NCI-H2196 (cell line): ENCODE results near the gene TMEM205.

Source experiments
- DNase-seq: peaks from one replicate; lab custom pipeline; 2025; ENCODE audit not compliant: unreplicated experiment; lab: John Stamatoyannopoulos, UW

TMEM205 gene

GRCh38 chr19:11304936-11305335 is 41.1 kb downstream of the TMEM205 start:
- DNase-seq: no peak

DNA sequence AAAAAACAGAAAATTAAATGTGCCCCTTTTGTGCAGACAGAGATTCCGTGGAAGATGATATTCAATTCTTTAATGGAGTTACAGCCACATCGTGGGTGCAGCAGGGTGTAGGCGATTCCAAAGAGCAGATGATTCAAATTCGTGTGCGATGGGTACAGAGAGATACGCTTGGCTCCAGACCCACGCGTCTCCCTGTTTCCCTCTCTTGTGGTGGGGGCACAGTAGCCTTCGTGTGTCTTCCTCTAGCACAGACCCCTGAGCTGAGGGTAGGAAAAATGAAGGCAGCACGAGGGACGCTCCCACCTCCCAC is 45.3 kb downstream of the TMEM205 start:
- DNase-seq: no peak

GRCh38 chr19:11299946-11300810 is 45.9 kb downstream of the TMEM205 start:
- DNase-seq: no peak

DNA sequence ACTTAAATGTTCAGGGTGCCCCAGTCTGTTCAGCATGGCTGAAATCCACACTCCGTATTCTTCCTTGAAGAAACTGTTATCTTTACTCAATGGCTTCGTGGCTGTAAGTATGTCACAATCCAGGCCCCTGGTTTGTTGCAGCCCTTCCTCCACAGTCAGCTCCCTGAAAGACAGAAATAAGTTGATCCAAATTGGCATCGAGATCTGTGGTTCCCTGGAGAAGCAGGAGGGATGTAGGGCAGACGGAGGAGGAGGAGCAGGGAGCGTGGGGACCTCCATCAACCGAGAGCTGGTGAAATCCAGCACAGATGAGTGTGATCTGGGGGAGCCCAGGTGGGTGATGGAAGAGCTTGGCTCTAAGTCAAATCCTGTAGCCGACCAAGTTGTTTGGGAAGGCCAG is 49.8 kb downstream of the TMEM205 start:
- DNase-seq: no peak

GRCh38 chr19:11295665-11296245 is 50.3 kb downstream of the TMEM205 start, which contains the start of gene TSPAN16:
Gene TSPAN16, plus strand, starts transcription at chr19:11296160. Its CDS starts 138 bp downstream, at chr19:11296298.
- no peak for DNase-seq

GRCh38 chr19:11295180-11295579 is 50.9 kb downstream of the TMEM205 start:
- no peak for DNase-seq

- DNase-seq: peak; percentile 89
Observed at GRCh38 chr19:11293433-11294389, 52.4 kb downstream of the TMEM205 start.
